ENCODE results near the gene TCF3. TPM values are rescaled to one million over a fixed set of nuclear protein-coding genes. Genes with fewer than 3 reads are reported as not detected.
"Not testable (repeated sequence)": the region's sequence is repeated elsewhere in the genome, so short reads cannot be mapped to it uniquely, and the experiment has no call there.

Gene TCF3
- total and polyA plus RNA-seq, 10 of the 15 experiments (the other 5 are each of a cell fraction or from before 2014, with no cell fraction given), result 6.7 to 282 (median 70.7) TPM

- H3K4me2 ChIP-seq (ENCODE audit: control insufficient read depth, insufficient read depth), result no peak overlapping the region
- H3K4me3 ChIP-seq, result no peak overlapping the region
- H3K79me2 ChIP-seq (ENCODE audit: control insufficient read depth, insufficient read depth, low read length), result no peaks in the 10 kb centered on the region
- no peaks in the 10 kb centered on the region; the same call in 2 of the 3 replicates for H3K9me3 ChIP-seq (replicated peaks; ENCODE audit: control insufficient read depth, insufficient read depth, low read length)
- ChIA-PET POLR2A (no interaction called here), SMC1A (ENCODE audit: uncharacterized antibody, unreplicated experiment) (no interaction called here), CTCF (no interaction called here), RAD21 (ENCODE audit: unreplicated experiment) (no interaction called here)
- FAIRE-seq, result no peak
- H2AFZ ChIP-seq (ENCODE audit: control insufficient read depth, low read depth, low read length), result no peak overlapping the region
- WGBS (ENCODE audit: insufficient coverage, insufficient replicate concordance, low lambda C conversion rate, missing lambda C conversion rate), result 73% methylated on average over 26 of the region's 26 CpGs
- no peaks in the 10 kb centered on the region for H4K20me1 ChIP-seq (ENCODE audit: control insufficient read depth, insufficient read depth)
- no peak for ATAC-seq
- in situ Hi-C loops (cut with MboI) (no loop called here), intact Hi-C loops (cut with micrococcal nuclease; ENCODE audit: unreplicated experiment) (no loop called here)
- no peak overlapping the region for H3K27ac ChIP-seq (ENCODE audit: control insufficient read depth, insufficient read depth)
- DNase-seq (ENCODE audit: low read depth, low spot score), result no peak
- BruUV-seq (replicated peaks), result no TSS peak
- TF ChIP-seq EZH2 (IDR thresholded peaks at IDR 0.05; ENCODE audit: borderline replicate concordance, control insufficient read depth, low read depth, low read length) (no peak), E2F8 (IDR thresholded peaks at IDR 0.05; ENCODE audit: low read depth, partially characterized antibody) (no peak)
- no peak overlapping the region for H3K9ac ChIP-seq (ENCODE audit: control insufficient read depth, insufficient read depth, low read length)
- no peaks in the 10 kb centered on the region for H3K36me3 ChIP-seq (ENCODE audit: control insufficient read depth in 2 of 2, insufficient read depth in 2 of 2, low read length in 1 of 2)
- no peaks in the 10 kb centered on the region; a peak in 2 of 4 replicates for H3K27me3 ChIP-seq (replicated peaks in 1 of 2; ENCODE audit: control insufficient read depth in 2 of 2, insufficient read depth in 2 of 2, low read length in 1 of 2)
- H3K4me1 ChIP-seq (ENCODE audit: control insufficient read depth, insufficient read depth, low read length), result no peaks in the 10 kb centered on the region
These were observed 46.2 kb upstream of the TCF3 start for GRCh38 chr19:1698636-1699035.

- intact Hi-C loops (cut with micrococcal nuclease; ENCODE audit: unreplicated experiment); RAD21 ChIA-PET (ENCODE audit: unreplicated experiment); SMC1A ChIA-PET (ENCODE audit: uncharacterized antibody, unreplicated experiment); ATAC-seq; H3K9ac ChIP-seq (ENCODE audit: control insufficient read depth, insufficient read depth, low read length); H3K9me3 ChIP-seq (replicated peaks; ENCODE audit: control insufficient read depth, insufficient read depth, low read length); H3K36me3 ChIP-seq (ENCODE audit: control insufficient read depth in 2 of 2, insufficient read depth in 2 of 2, low read length in 1 of 2); DNase-seq (ENCODE audit: low read depth, low spot score); BruUV-seq (replicated peaks); POLR2A ChIA-PET; H4K20me1 ChIP-seq (ENCODE audit: control insufficient read depth, insufficient read depth); H3K79me2 ChIP-seq (ENCODE audit: control insufficient read depth, insufficient read depth, low read length); H2AFZ ChIP-seq (ENCODE audit: control insufficient read depth, low read depth, low read length); FAIRE-seq; H3K4me1 ChIP-seq (ENCODE audit: control insufficient read depth, insufficient read depth, low read length); H3K4me3 ChIP-seq; in situ Hi-C loops (cut with MboI); H3K4me2 ChIP-seq (ENCODE audit: control insufficient read depth, insufficient read depth); H3K27ac ChIP-seq (ENCODE audit: control insufficient read depth, insufficient read depth); H3K27me3 ChIP-seq (replicated peaks in 1 of 2; ENCODE audit: control insufficient read depth in 2 of 2, insufficient read depth in 2 of 2, low read length in 1 of 2): not testable (repeated sequence)
- CTCF ChIA-PET, result interaction anchor here (1.4 kb wide), 1 partner anchor 86 kb away, joined by 3 read pairs; no protein-coding TSS in a partner anchor
- WGBS (ENCODE audit: insufficient coverage, insufficient replicate concordance, low lambda C conversion rate, missing lambda C conversion rate), result 46% methylated on average over 12 of the region's 12 CpGs
These were observed 43.1 kb upstream of the TCF3 start for GRCh38 chr19:1695481-1695880.

Data from GM12878 (cell line).